ENCODE data around the gene PLCB1. TPM values are rescaled to one million over a fixed set of nuclear protein-coding genes. Genes with fewer than 3 reads are reported as not detected.
"Not testable (repeated sequence)": the region's sequence is repeated elsewhere in the genome, so short reads cannot be mapped to it uniquely, and the experiment has no call there.

PLCB1 gene
- total RNA-seq, 1 experiment from 2014 or later = 4.4 TPM

DNA sequence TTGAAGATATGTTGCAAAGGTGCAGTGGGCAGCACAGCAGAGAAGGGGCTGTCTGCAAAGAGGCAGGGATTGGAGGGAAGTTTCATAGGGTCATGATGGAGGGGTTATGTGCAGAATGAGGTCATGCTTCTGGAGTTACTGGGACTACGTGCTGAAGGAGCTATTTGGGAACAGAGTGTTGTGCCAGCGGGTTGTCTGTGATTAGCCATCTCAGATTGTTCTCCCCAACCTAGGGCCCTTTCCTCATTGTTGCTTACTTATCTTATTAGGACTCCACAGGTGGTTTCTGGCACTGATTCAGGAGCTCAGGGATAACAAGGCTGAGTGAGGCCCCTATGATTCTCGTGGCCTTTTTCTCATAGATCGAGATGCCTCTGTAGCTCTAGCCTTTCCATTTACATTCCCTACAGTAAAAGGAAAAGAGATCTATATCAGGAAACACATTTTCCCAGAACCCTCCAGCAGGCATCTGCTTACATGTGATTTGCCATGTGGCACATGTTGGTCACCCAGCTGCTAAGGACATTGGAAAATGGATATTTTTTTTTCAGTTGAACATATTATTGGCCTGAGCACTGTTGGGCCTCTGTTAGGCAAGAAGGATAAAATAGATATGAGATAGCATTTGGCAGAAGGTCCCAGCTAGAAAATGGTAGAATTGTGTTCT, 507.2 kb downstream of the PLCB1 start:
- Histone ChIP-seq H3K4me1 (ENCODE audit: insufficient read depth, low read length) (no peaks in the 10 kb centered on the region), H3K4me3 (ENCODE audit: low read length) (no peak overlapping the region), H3K27me3 (ENCODE audit: low read length) (peaks cover 22% of the 10 kb centered on the region; the same call in 1 of the 2 replicates), H3K4me2 (ENCODE audit: low read length) (no peak overlapping the region), H2AFZ (ENCODE audit: low read length) (no peak overlapping the region), H3K36me3 (ENCODE audit: low read depth, low read length) (no peaks in the 10 kb centered on the region), H3K27ac (ENCODE audit: low read length) (no peak overlapping the region), H3K9me2 (replicated peaks; ENCODE audit: low read length) (no peaks in the 10 kb centered on the region), H3K9me3 (ENCODE audit: low read length) (no peaks in the 10 kb centered on the region), H3K79me2 (ENCODE audit: low read length) (no peaks in the 10 kb centered on the region), H3K9ac (ENCODE audit: low read length) (no peak overlapping the region), H4K20me1 (ENCODE audit: low read length) (no peaks in the 10 kb centered on the region), H3F3A (ENCODE audit: low read length, unreplicated experiment) (no peaks in the 10 kb centered on the region)
- intact Hi-C loops (cut with micrococcal nuclease) = no loop called here
- no TSS peak for BruUV-seq (replicated peaks)
- ChIA-PET POLR2A (ENCODE audit: unreplicated experiment) (no interaction called here), CTCF (no interaction called here)
- no peak for ATAC-seq
- DNase-seq = no peak
- TF ChIP-seq CTCF (conservative IDR thresholded peaks at IDR 0.05; ENCODE audit: low read depth, low read length) (no peak), EZH2phosphoT487 (IDR thresholded peaks at IDR 0.05; ENCODE audit: borderline replicate concordance, low read length) (no peak), EZH2 (IDR thresholded peaks at IDR 0.05; ENCODE audit: low read length, unreplicated experiment) (no peak)

GRCh38 chr20:8640461-8640860, 508.4 kb downstream of the PLCB1 start:
- Histone ChIP-seq H3K9me3 (ENCODE audit: low read length) (no peaks in the 10 kb centered on the region), H3K27ac (ENCODE audit: low read length) (no peak overlapping the region), H3K4me2 (ENCODE audit: low read length) (no peak overlapping the region), H4K20me1 (ENCODE audit: low read length) (no peaks in the 10 kb centered on the region), H3K9me2 (replicated peaks; ENCODE audit: low read length) (no peaks in the 10 kb centered on the region), H3K4me3 (ENCODE audit: low read length) (no peak overlapping the region), H3K36me3 (ENCODE audit: low read depth, low read length) (no peaks in the 10 kb centered on the region), H2AFZ (ENCODE audit: low read length) (no peak overlapping the region), H3K27me3 (ENCODE audit: low read length) (peaks cover 17% of the 10 kb centered on the region; the same call in 1 of the 2 replicates), H3K79me2 (ENCODE audit: low read length) (no peaks in the 10 kb centered on the region), H3K4me1 (ENCODE audit: insufficient read depth, low read length) (no peaks in the 10 kb centered on the region), H3K9ac (ENCODE audit: low read length) (no peak overlapping the region), H3F3A (ENCODE audit: low read length, unreplicated experiment) (no peaks in the 10 kb centered on the region)
- no TSS peak for BruUV-seq (replicated peaks)
- DNase-seq = no peak
- intact Hi-C loops (cut with micrococcal nuclease) = no loop called here
- ATAC-seq = no peak
- CTCF ChIA-PET = no interaction called here
- TF ChIP-seq EZH2phosphoT487 (IDR thresholded peaks at IDR 0.05; ENCODE audit: borderline replicate concordance, low read length) (no peak), CTCF (conservative IDR thresholded peaks at IDR 0.05; ENCODE audit: low read depth, low read length) (no peak), EZH2 (IDR thresholded peaks at IDR 0.05; ENCODE audit: low read length, unreplicated experiment) (no peak)
- POLR2A ChIA-PET (ENCODE audit: unreplicated experiment) = no interaction called here

- Histone ChIP-seq H3K27me3 (ENCODE audit: low read length) (peaks cover 8% of the 10 kb centered on the region; the same call in 1 of the 2 replicates), H3K36me3 (ENCODE audit: low read depth, low read length) (no peaks in the 10 kb centered on the region), H3K4me2 (ENCODE audit: low read length) (no peak overlapping the region), H3K27ac (ENCODE audit: low read length) (no peak overlapping the region), H3K9ac (ENCODE audit: low read length) (no peak overlapping the region), H3K9me3 (ENCODE audit: low read length) (no peaks in the 10 kb centered on the region), H3K79me2 (ENCODE audit: low read length) (no peaks in the 10 kb centered on the region), H2AFZ (ENCODE audit: low read length) (no peak overlapping the region), H3K9me2 (replicated peaks; ENCODE audit: low read length) (no peaks in the 10 kb centered on the region), H3K4me3 (ENCODE audit: low read length) (no peak overlapping the region), H4K20me1 (ENCODE audit: low read length) (no peaks in the 10 kb centered on the region), H3K4me1 (ENCODE audit: insufficient read depth, low read length) (0 out of 2 replicates have a peak, but pooled peaks cover 3% of the 10 kb centered on the region), H3F3A (ENCODE audit: low read length, unreplicated experiment) (no peaks in the 10 kb centered on the region)
- ATAC-seq (no peak), DNase-seq (no peak)
- no peak for TF ChIP-seq EZH2 (IDR thresholded peaks at IDR 0.05; ENCODE audit: low read length, unreplicated experiment)
- intact Hi-C loops (cut with micrococcal nuclease) = no loop called here
- no TSS peak for BruUV-seq (replicated peaks)
- ChIA-PET POLR2A (ENCODE audit: unreplicated experiment) (no interaction called here), CTCF (no interaction called here)
Observed at GRCh38 chr20:8642247-8642646, 510.2 kb downstream of the PLCB1 start.

- H2AFZ ChIP-seq (ENCODE audit: low read length); ATAC-seq; H3K4me3 ChIP-seq (ENCODE audit: low read length); H3K9me2 ChIP-seq (replicated peaks; ENCODE audit: low read length); H3K27me3 ChIP-seq (ENCODE audit: low read length); POLR2A ChIA-PET (ENCODE audit: unreplicated experiment); H3K4me1 ChIP-seq (ENCODE audit: insufficient read depth, low read length); H3K36me3 ChIP-seq (ENCODE audit: low read depth, low read length); DNase-seq; H3K27ac ChIP-seq (ENCODE audit: low read length); BruUV-seq (replicated peaks); H3K9me3 ChIP-seq (ENCODE audit: low read length); H3K4me2 ChIP-seq (ENCODE audit: low read length); CTCF ChIA-PET; H4K20me1 ChIP-seq (ENCODE audit: low read length); intact Hi-C loops (cut with micrococcal nuclease); H3F3A ChIP-seq (ENCODE audit: low read length, unreplicated experiment); H3K9ac ChIP-seq (ENCODE audit: low read length); H3K79me2 ChIP-seq (ENCODE audit: low read length): not testable (repeated sequence)
Observed at GRCh38 chr20:8644468-8644867, 512.4 kb downstream of the PLCB1 start.

All from PC-3 (cell line).